HepG2 (cell line): ENCODE results near the gene CAMTA1. TPM values are rescaled to one million over a fixed set of nuclear protein-coding genes. Genes with fewer than 3 reads are reported as not detected.

Experiments
- ATAC-seq: fragments of 200-7000 bp; cut with Tn5 transposase; 3 replicates; pipeline ENCODE4 v1.9.1; 2020; ENCODE audit warnings: mild to moderate bottlenecking, moderate library complexity
- BruUV-seq: library from RNA; stranded (reverse); fragments of 400-500 nt; replicated peaks from 2 replicates; lab custom pipeline; 2021; lab: Mats Ljungman, UMichigan
- CTCF ChIA-PET: fragments of 300-600 bp; formaldehyde crosslinking; extraction: SDS; loops from one replicate; lab custom pipeline; 2021; ENCODE audit warnings: low total read pairs, inconsistent platforms, low intra/inter-chr PET ratio; lab: Yijun Ruan, JAX
- POLR2A ChIA-PET: fragments of 350-600 bp; sonication (Branson Sonifier 250); formaldehyde crosslinking; loops from one replicate; lab custom pipeline; 2020; ENCODE audit warnings: antibody characterized with exemption, inconsistent platforms; lab: Yijun Ruan, JAX
- DNase-seq: peaks from one replicate; pipeline ENCODE4 v3.0.0-alpha.2; 2015; ENCODE audit warnings: low spot score
- FAIRE-seq: peaks from 3 replicates; lab custom pipeline; 2011; peaks lifted over from hg19 to GRCh38; lab: Jason Lieb, UNC
- H2AFZ ChIP-seq: one replicate; pipeline ENCODE4 v1.6.1; 2011; ENCODE audit warnings: low read length, inconsistent platforms
- H3K27ac ChIP-seq: fragments of 300-600 bp; 3 replicates; pipeline ENCODE4 v1.8.0; 2011; ENCODE audit warnings: mixed run types, mild to moderate bottlenecking, mixed read lengths, low read length, inconsistent platforms; ENCODE audit not compliant: insufficient read depth; ENCODE audit errors: extremely low read length
- H3K27me3 ChIP-seq, 2 experiments: fragments of 200-600 bp in 1 of 2; 2 replicates in 1 of 2; 3 replicates in 1 of 2; pipeline versions ENCODE4 v1.6.0 to v1.8.0; 2011; ENCODE audit warnings: low read length in 2 of 2, mild to moderate bottlenecking in 2 of 2, moderate library complexity in 2 of 2, inconsistent platforms in 1 of 2; ENCODE audit not compliant: insufficient read depth in 2 of 2, control insufficient read depth in 1 of 2
- H3K36me3 ChIP-seq, 2 experiments: fragments of 200-600 bp in 1 of 2; replicated peaks in 1 of 2; 2 replicates in 1 of 2; 3 replicates in 1 of 2; pipeline versions ENCODE4 v1.5.1 to v1.8.0; 2011; ENCODE audit warnings: low read length in 2 of 2, inconsistent platforms in 1 of 2; ENCODE audit not compliant: insufficient read depth in 2 of 2, control insufficient read depth in 1 of 2
- H3K4me1 ChIP-seq: 2 replicates; pipeline ENCODE4 v1.5.1; 2012; ENCODE audit warnings: low read length, inconsistent platforms; ENCODE audit not compliant: insufficient read depth
- H3K4me2 ChIP-seq: 2 replicates; pipeline ENCODE4 v1.6.0; 2011; ENCODE audit warnings: low read depth, low read length, inconsistent platforms
- H3K4me3 ChIP-seq, 3 experiments: fragments of 200-600 bp in 1 of 3; sonication (generic), shearing (Covaris generic) in 1 of 3; replicated peaks in 1 of 3; 2 replicates each; pipeline ENCODE4 v1.5.1; 2011 to 2016; ENCODE audit warnings: low read length in 3 of 3, inconsistent platforms in 2 of 3, low read depth in 2 of 3, mild to moderate bottlenecking in 2 of 3, control low read depth in 1 of 3, mixed read lengths in 1 of 3; ENCODE audit not compliant: insufficient read depth in 1 of 3
- H3K79me2 ChIP-seq: one replicate; pipeline ENCODE4 v1.6.1; 2011; ENCODE audit warnings: low read length, inconsistent platforms; ENCODE audit not compliant: insufficient read depth
- H3K9ac ChIP-seq: 2 replicates; pipeline ENCODE4 v1.6.0; 2011; ENCODE audit warnings: mild to moderate bottlenecking, low read depth, low read length, inconsistent platforms; ENCODE audit not compliant: insufficient read depth
- H3K9me3 ChIP-seq: 2 replicates; pipeline ENCODE4 v1.5.1; 2012; ENCODE audit warnings: mild to moderate bottlenecking, low read length
- H4K20me1 ChIP-seq: 2 replicates; pipeline ENCODE4 v1.6.0; 2011; ENCODE audit warnings: inconsistent platforms, mild to moderate bottlenecking, low read length, moderate library complexity; ENCODE audit not compliant: insufficient read depth
- NFE2L2 ChIP-seq: fragments of 150-350 bp; IDR thresholded peaks from 2 replicates; pipeline ENCODE4 v1.6.1; 2014; ENCODE audit warnings: low read length
- SOX6 ChIP-seq, 2 experiments: fragments of 450-650 bp in 1 of 2; sonication (generic) in 1 of 2; formaldehyde crosslinking in 1 of 2; IDR thresholded peaks; 2 replicates each; pipeline versions ENCODE4 v1.4.0 to v1.6.1; 2017 to 2020; ENCODE audit warnings: antibody characterized with exemption in 1 of 2, mild to moderate bottlenecking in 1 of 2, missing genetic modification reagents in 1 of 2
- ZNF383 ChIP-seq: sonication (generic); formaldehyde crosslinking; IDR thresholded peaks from 2 replicates; pipeline ENCODE4 v1.4.0; 2020; ENCODE audit warnings: missing genetic modification reagents, mild to moderate bottlenecking, borderline replicate concordance
- WGBS: methylation state at CpG from one replicate; pipeline ENCODE4 v1.1.6; 2017; ENCODE audit warnings: low lambda C conversion rate; 5-methylcytosine and 5-hydroxymethylcytosine counted together
- in situ Hi-C: cut with HindIII; loops from 2 replicates; pipeline ENCODE4 v1.10.0; 2017; ENCODE audit warnings: low pct_unique_long_range_greater_than_20kb; ENCODE audit not compliant: extremely low pct_ligation_motif_present
- intact Hi-C: fragments of 100-400 bp; cut with micrococcal nuclease; formaldehyde crosslinking; loops from one replicate; pipeline ENCODE4 v1.10.0; 2022; ENCODE audit not compliant: unreplicated experiment
- polyA plus RNA-seq, 8 experiments: library from polyadenylated mRNA; depleted of rRNA in 3 of 8; stranded (reverse) in 7 of 8; unstranded in 1 of 8; fragments of >200 nt; fragmentation: Illumina TruSeq in 4 of 8; extraction: Trizol in 4 of 8; gene quantifications; 2 replicates each; pipeline versions ENCODE4 v1.2.1 to v1.2.3, GENCODE V29; 2011 to 2016; ENCODE audit warnings: low read depth in 4 of 8, missing spikeins in 1 of 8, mixed read lengths in 1 of 8; ENCODE audit not compliant: insufficient read depth in 1 of 8
- total RNA-seq, 5 experiments: library from RNA; depleted of rRNA; stranded (reverse); fragments of >200 nt; fragmentation: Illumina TruSeq; extraction: Trizol; gene quantifications; 2 replicates each; pipeline ENCODE4 v1.2.3, GENCODE V29; 2016; ENCODE audit warnings: low read depth in 1 of 5
- TF ChIP-seq, protein P1 (sequence below): sonication (generic); formaldehyde crosslinking; IDR thresholded peaks from 2 replicates; pipeline ENCODE4 v1.4.0; 2020; ENCODE audit warnings: missing genetic modification reagents
- TF ChIP-seq, protein P2 (sequence below): sonication (generic); formaldehyde crosslinking; IDR thresholded peaks from 2 replicates; pipeline ENCODE4 v1.5.0; 2020; ENCODE audit warnings: mild to moderate bottlenecking, missing genetic modification reagents
- TF ChIP-seq, protein P3 (sequence below): sonication (generic); formaldehyde crosslinking; IDR thresholded peaks from 2 replicates; pipeline ENCODE4 v1.4.0; 2020; ENCODE audit warnings: missing genetic modification reagents, mild to moderate bottlenecking, borderline replicate concordance
- TF ChIP-seq, protein P4 (sequence below): sonication (generic); formaldehyde crosslinking; IDR thresholded peaks from 2 replicates; pipeline ENCODE4 v1.4.0; 2020; ENCODE audit warnings: missing genetic modification reagents, borderline replicate concordance
- TF ChIP-seq, protein P5 (sequence below): sonication (generic); formaldehyde crosslinking; IDR thresholded peaks from 2 replicates; pipeline ENCODE4 v1.8.0; 2022; ENCODE audit warnings: missing genetic modification reagents, low read depth, mild to moderate bottlenecking, borderline replicate concordance

Gene CAMTA1
- total and polyA plus RNA-seq, 2 of the 13 experiments (the other 11 are each of a cell fraction or from before 2014, with no cell fraction given), result 25.0 to 36.4 TPM

DNA sequence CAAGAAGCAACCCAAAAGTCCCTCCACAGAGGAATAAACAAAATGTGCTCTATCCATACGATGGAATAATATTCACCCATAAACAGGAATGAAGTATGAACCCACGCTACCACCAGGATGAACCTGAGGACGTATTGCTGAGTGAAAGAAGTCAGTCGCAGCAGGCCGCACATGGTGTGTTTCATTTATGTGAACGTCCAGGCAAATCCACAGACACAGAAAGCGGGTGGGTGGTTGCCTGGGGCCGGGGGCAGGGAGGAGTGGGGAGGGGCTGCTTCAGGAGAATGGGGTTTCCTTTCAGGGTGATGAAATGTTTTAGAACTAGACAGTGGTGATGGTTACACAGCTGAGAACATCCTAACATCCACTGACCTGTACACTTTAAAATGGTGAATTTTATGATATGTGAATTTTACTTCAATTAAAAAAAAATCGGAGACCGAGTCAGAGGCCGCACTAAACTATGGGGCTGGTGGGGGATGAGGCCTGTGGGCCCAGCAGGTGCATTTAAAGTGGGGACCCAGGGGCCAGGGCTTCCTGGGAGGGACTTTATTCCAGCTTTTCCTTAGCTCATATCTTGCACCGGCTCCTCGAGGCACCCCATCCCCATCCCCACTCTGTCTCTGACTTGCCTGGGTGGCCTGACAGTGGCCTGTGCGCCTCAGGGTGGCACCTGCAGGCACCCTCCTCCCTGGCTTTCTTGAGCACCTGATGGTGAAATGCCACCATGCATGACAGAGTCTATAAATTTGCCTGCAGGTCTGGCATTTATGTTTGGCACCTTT lies 593.3 kb downstream of the CAMTA1 start:
- FAIRE-seq (no peak), ATAC-seq (no peak), DNase-seq (no peak)
- in situ Hi-C loops (no loop called here), intact Hi-C loops (no loop called here)
- CTCF ChIA-PET, result no interaction called here
- Histone ChIP-seq H4K20me1 (no peaks in the 10 kb centered on the region), H3K9me3 (no peaks in the 10 kb centered on the region), H3K79me2 (no peaks in the 10 kb centered on the region), H3K27ac (no peak overlapping the region), H3K27me3 (peaks cover 4 to 7% of the 10 kb centered on the region in 2 experiments; a peak in 4 of 5 replicates), H3K9ac (no peak overlapping the region), H3K4me1 (no peaks in the 10 kb centered on the region), H2AFZ (no peak overlapping the region), H3K36me3 (no peaks in the 10 kb centered on the region), H3K4me2 (no peak overlapping the region), H3K4me3 (no peak overlapping the region)
- POLR2A ChIA-PET, result no interaction called here
- WGBS, result 23% methylated on average over 11 of the region's 14 CpGs
- no TSS peak for BruUV-seq
- TF ChIP-seq NFE2L2 (no peak), SOX6 (IDR thresholded peaks at IDR 0.05) (no peak), SOX6 (CRISPR knock-in tag; IDR thresholded peaks at IDR 0.05) (no peak), ZNF383 (CRISPR knock-in tag) (no peak)
- TF ChIP-seq, protein P1, sequence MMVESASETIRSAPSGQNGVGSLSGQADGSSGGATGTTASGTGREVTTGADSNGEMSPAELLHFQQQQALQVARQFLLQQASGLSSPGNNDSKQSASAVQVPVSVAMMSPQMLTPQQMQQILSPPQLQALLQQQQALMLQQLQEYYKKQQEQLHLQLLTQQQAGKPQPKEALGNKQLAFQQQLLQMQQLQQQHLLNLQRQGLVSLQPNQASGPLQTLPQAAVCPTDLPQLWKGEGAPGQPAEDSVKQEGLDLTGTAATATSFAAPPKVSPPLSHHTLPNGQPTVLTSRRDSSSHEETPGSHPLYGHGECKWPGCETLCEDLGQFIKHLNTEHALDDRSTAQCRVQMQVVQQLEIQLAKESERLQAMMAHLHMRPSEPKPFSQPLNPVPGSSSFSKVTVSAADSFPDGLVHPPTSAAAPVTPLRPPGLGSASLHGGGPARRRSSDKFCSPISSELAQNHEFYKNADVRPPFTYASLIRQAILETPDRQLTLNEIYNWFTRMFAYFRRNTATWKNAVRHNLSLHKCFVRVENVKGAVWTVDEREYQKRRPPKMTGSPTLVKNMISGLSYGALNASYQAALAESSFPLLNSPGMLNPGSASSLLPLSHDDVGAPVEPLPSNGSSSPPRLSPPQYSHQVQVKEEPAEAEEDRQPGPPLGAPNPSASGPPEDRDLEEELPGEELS (CRISPR knock-in tag), result no peak
- TF ChIP-seq, protein P2, sequence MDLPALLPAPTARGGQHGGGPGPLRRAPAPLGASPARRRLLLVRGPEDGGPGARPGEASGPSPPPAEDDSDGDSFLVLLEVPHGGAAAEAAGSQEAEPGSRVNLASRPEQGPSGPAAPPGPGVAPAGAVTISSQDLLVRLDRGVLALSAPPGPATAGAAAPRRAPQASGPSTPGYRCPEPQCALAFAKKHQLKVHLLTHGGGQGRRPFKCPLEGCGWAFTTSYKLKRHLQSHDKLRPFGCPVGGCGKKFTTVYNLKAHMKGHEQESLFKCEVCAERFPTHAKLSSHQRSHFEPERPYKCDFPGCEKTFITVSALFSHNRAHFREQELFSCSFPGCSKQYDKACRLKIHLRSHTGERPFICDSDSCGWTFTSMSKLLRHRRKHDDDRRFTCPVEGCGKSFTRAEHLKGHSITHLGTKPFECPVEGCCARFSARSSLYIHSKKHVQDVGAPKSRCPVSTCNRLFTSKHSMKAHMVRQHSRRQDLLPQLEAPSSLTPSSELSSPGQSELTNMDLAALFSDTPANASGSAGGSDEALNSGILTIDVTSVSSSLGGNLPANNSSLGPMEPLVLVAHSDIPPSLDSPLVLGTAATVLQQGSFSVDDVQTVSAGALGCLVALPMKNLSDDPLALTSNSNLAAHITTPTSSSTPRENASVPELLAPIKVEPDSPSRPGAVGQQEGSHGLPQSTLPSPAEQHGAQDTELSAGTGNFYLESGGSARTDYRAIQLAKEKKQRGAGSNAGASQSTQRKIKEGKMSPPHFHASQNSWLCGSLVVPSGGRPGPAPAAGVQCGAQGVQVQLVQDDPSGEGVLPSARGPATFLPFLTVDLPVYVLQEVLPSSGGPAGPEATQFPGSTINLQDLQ, result no peak
- TF ChIP-seq, protein P3, sequence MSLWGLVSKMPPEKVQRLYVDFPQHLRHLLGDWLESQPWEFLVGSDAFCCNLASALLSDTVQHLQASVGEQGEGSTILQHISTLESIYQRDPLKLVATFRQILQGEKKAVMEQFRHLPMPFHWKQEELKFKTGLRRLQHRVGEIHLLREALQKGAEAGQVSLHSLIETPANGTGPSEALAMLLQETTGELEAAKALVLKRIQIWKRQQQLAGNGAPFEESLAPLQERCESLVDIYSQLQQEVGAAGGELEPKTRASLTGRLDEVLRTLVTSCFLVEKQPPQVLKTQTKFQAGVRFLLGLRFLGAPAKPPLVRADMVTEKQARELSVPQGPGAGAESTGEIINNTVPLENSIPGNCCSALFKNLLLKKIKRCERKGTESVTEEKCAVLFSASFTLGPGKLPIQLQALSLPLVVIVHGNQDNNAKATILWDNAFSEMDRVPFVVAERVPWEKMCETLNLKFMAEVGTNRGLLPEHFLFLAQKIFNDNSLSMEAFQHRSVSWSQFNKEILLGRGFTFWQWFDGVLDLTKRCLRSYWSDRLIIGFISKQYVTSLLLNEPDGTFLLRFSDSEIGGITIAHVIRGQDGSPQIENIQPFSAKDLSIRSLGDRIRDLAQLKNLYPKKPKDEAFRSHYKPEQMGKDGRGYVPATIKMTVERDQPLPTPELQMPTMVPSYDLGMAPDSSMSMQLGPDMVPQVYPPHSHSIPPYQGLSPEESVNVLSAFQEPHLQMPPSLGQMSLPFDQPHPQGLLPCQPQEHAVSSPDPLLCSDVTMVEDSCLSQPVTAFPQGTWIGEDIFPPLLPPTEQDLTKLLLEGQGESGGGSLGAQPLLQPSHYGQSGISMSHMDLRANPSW (CRISPR knock-in tag), result no peak
- TF ChIP-seq, protein P4, sequence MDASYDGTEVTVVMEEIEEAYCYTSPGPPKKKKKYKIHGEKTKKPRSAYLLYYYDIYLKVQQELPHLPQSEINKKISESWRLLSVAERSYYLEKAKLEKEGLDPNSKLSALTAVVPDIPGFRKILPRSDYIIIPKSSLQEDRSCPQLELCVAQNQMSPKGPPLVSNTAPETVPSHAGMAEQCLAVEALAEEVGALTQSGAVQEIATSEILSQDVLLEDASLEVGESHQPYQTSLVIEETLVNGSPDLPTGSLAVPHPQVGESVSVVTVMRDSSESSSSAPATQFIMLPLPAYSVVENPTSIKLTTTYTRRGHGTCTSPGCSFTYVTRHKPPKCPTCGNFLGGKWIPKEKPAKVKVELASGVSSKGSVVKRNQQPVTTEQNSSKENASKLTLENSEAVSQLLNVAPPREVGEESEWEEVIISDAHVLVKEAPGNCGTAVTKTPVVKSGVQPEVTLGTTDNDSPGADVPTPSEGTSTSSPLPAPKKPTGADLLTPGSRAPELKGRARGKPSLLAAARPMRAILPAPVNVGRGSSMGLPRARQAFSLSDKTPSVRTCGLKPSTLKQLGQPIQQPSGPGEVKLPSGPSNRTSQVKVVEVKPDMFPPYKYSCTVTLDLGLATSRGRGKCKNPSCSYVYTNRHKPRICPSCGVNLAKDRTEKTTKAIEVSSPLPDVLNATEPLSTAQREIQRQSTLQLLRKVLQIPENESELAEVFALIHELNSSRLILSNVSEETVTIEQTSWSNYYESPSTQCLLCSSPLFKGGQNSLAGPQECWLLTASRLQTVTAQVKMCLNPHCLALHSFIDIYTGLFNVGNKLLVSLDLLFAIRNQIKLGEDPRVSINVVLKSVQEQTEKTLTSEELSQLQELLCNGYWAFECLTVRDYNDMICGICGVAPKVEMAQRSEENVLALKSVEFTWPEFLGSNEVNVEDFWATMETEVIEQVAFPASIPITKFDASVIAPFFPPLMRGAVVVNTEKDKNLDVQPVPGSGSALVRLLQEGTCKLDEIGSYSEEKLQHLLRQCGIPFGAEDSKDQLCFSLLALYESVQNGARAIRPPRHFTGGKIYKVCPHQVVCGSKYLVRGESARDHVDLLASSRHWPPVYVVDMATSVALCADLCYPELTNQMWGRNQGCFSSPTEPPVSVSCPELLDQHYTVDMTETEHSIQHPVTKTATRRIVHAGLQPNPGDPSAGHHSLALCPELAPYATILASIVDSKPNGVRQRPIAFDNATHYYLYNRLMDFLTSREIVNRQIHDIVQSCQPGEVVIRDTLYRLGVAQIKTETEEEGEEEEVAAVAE (CRISPR knock-in tag), result no peak
- TF ChIP-seq, protein P5, sequence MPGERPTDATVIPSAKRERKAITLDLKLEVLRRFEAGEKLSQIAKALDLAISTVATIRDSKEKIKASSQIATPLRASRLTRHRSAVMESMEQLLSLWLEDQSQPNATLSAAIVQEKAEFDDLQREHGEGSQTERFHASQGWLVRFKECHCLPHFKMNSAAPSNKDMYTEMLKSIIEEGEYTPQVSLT (CRISPR knock-in tag), result no peak
